HG02970 (cell line): ENCODE results near the gene ZNF646.

Source experiments
- ATAC-seq: cut with Tn5 transposase; IDR thresholded peaks from one replicate; pipeline ENCODE4 v1.9.1; 2021; ENCODE audit warnings: mild to moderate bottlenecking, moderate library complexity, moderate number of reproducible peaks; ENCODE audit not compliant: unreplicated experiment, low FRiP score

ZNF646 gene

DNA sequence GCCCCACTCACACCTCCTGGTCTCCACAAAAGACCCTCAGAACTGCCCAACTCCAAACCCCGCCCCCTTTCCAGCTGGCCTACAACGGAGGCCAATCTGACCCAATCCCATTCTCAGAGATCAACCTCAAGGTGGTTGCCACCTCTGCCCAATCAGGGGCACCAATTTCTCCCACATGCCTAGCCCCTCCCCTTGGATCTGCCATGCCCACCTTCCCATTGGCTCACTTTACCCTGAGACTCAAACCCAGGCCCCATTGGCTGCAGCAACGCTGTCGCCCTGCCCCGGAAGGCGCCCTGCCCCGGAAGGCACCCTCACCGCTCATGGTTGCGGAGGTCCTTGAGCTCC lies 10.8 kb upstream of the ZNF646 start:
- no peak for ATAC-seq

DNA sequence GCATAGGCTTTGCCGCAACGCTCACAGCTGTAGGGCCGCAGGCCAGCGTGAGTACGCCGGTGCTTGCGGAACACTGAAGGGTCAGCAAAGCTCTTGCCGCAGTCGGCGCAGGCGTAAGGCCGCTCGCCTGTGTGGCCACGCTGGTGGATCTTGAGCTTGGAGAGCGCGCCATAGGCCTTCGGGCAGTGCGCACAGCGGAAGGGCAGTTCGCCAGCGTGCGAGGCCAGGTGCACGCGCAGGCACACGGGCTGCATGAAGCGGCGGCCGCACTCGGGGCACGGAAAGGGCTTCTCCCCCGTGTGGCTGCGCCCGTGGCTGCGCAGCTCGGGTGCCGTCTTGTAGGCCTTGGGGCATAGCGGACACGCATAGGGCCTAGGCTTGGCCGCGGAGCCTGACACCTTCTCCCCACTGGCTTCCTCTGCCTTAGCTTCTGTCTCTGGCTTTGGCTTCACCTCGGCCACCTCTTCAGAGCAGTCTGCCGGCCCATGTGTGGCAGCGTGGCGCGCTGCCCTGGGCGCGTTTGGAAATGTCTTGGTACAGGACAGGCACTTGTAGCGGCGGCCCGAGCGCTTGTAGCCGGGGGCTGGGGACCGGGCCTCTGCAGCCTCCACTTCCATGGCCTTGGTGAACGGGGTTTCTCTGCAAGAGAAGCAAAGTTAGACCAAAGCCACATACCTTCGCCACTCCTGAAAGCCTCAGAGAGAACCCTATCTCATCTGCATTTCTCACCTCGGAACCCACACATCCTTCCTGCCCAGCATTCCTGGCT lies 10.2 kb upstream of the ZNF646 start:
- ATAC-seq: no peak

DNA sequence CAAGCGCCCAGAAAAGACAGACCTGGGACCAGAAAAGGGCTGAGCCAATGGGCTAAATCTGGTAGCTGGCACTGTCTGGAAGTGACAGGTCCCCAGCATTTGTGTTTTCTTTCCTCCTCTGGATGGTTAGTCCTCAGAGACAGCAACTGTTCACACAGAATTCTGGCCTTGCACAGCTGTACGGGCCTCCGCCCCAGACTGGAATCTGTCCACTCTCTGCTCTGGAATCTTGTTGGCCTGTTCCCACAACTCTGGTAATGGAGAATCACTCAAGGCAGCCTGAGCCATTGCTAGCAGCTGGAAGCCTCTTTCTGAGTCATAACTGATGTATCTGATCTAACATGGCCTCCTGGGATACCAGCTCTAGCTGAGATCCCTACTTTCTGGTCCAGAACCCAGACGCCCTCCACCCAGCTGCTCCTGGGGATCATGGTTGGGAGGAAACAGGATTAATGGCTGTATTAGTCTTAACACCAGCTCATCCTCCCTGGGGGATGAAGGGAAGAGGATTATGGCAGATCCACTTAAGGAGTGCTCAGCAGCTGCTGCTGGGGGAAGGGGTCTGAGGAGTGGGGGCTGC lies 9.2 kb upstream of the ZNF646 start:
- no peak for ATAC-seq

DNA sequence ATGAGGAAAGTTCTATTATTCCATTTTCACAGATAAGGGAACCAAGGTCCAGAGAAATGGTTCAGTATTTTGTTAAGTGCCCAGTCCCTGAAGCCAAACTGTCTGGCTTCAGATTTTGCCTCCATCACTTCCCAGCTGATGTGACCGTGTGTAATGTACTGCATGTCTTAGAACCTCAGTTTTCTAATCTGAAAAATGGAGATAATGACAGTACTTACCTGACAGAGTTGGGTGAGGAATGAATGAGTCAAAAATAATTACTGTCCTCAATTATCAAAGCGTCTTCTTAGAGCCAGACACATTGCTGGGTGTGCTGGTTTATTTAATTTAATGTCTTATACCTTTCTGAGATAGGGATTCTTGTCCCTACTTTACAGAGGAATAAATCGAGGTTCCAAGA lies 6.9 kb upstream of the ZNF646 start:
- no peak for ATAC-seq

DNA sequence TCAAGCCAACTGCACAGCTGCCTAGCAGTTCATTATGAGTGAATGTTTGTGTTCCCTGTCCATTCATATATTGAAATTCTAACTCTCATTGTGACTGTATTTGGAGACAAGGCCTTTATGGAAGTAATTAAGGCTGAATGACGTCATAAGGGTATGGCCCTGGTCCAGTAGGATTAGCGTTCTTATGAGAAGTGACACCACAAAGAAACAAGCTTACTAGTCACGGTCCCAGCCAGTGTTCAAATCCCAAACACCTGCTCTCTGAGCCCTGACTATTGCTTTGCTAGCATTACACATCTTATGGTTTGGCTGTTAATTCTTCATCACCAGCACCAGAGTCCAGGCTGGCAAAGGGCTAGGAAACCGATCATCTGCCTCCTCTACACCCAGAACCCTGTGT lies 2.4 kb upstream of the ZNF646 start:
- ATAC-seq: no peak

DNA sequence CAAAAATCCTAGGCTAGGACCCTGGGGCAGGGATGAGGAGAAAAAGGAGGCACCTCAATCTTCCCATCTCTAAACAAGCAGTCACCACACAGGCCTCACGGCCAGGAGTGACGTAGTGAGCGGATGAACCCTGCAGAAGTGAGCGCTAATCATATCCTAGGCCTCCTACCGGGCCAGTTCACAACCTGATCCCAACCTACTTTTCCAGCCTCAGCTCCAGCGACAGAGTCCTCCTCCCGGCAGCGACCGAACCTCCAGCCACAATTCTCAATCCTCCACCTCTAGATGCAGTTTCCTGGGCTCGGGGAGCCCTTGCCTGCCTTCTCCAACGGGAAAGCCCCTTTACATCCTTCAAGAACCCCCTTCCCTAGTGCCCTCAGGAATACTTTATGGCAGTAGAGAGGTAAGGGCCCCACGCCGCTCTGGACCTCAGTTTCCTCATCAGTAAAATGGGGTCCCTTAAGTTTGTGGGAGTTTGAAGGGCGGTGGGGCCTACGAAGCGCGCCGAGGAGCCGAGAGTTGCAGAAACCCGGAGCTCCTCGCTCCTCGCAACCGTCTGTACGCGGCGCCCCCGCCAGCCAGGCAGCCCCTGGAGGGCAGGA lies 1.6 kb upstream of the ZNF646 start:
- no peak for ATAC-seq

DNA sequence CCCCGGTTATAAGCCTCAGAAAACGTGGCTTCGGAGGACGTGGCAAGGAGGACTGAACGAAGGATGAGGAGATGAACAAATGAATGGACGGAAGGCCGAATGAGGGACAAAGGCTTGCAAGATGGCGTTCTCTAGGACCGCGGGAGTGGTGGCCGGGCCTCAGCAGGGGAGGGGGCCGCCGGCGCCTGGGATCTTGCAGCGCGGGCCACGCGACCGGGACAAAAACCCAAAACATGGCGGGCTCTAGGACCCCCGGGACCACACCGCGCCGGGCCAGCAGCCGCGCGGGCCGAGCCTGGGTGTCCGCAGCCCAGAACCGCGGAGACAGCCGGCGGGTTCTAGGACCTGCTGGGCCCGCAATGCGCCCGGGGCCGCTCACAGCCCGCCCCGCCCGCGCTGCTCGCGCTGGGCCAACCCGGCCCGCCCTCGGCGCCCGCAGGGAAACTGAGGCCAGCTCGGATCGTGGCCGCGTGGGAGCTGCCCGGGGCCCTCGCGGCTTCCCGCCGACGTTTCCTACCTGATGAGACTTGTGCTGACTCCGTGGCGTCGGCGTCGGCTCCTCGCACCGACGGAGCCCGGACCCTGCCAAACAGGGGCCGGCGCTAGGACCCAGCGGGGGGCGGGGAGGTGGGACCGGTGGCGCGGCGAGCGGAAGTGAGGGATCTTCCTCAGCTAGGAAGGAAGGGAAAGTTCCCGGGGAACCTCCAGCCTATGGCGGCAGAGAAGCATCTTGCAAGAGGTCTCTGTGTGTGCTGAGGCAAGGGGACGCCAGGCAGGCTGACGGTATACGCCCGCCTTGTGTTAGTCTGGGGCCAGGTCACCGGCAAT lies 866 bp upstream of the ZNF646 start:
- ATAC-seq: peak; percentile 50

DNA sequence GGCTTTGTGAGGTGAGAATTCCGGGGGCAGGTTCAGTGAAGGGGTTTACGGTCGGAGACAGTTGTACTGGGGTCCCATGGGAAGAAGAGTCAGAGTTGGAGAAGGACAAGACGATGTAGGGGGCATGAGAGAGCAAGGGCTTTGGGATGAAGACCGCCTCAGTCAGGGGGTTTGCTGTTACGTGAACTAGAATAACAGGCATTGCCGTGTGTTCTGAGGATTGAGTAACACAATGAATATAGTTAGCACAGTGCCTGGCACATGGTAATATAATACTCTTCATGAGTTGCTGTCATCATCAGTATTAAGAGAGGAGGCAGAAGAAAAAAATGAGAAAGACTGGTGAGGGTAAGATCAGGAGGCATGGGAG lies 577 bp downstream of the ZNF646 start:
- ATAC-seq: no peak

DNA sequence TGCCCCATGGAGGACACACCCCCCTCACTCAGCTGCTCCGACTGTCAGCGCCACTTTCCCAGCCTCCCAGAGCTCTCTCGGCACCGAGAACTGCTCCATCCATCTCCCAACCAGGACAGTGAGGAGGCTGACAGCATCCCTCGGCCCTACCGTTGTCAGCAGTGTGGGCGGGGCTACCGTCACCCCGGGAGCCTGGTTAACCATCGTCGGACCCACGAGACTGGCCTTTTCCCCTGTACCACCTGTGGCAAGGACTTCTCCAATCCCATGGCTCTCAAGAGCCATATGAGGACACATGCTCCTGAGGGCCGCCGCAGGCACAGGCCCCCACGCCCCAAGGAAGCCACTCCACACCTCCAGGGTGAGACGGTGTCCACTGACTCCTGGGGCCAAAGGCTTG lies 2.1 kb downstream of the ZNF646 start:
- ATAC-seq: no peak

DNA sequence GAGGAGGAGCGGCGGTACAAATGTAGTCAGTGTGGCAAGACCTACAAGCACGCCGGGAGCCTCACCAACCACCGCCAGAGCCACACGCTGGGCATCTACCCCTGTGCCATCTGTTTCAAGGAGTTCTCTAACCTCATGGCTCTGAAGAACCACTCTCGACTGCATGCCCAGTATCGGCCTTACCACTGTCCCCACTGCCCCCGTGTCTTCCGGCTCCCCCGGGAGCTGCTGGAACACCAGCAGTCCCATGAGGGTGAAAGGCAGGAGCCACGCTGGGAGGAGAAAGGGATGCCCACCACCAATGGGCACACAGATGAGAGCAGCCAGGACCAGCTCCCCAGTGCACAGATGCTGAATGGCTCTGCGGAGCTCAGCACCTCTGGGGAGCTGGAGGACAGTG lies 2.8 kb downstream of the ZNF646 start:
- no peak for ATAC-seq

DNA sequence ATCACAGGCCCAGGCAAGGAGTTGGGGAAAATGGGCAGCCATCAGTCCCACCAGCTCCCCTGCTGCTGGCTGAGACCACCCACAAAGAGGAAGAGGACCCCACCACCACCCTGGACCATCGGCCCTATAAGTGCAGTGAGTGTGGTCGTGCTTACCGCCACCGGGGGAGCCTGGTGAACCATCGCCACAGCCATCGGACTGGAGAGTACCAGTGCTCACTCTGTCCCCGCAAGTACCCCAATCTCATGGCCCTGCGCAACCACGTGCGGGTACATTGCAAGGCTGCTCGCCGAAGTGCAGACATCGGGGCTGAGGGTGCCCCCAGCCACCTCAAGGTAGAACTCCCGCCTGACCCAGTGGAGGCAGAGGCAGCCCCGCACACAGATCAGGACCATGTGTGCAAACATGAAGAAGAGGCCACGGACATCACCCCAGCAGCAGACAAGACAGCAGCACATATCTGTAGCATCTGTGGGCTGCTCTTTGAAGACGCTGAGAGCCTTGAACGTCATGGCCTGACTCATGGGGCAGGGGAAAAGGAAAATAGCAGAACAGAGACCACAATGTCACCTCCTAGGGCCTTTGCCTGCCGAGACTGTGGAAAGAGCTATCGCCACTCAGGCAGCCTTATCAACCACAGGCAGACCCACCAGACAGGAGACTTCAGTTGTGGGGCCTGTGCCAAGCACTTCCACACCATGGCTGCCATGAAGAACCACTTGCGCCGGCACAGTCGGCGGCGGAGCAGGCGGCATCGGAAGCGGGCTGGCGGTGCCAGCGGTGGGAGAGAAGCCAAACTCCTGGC lies 3.6 kb downstream of the ZNF646 start:
- no peak for ATAC-seq

DNA sequence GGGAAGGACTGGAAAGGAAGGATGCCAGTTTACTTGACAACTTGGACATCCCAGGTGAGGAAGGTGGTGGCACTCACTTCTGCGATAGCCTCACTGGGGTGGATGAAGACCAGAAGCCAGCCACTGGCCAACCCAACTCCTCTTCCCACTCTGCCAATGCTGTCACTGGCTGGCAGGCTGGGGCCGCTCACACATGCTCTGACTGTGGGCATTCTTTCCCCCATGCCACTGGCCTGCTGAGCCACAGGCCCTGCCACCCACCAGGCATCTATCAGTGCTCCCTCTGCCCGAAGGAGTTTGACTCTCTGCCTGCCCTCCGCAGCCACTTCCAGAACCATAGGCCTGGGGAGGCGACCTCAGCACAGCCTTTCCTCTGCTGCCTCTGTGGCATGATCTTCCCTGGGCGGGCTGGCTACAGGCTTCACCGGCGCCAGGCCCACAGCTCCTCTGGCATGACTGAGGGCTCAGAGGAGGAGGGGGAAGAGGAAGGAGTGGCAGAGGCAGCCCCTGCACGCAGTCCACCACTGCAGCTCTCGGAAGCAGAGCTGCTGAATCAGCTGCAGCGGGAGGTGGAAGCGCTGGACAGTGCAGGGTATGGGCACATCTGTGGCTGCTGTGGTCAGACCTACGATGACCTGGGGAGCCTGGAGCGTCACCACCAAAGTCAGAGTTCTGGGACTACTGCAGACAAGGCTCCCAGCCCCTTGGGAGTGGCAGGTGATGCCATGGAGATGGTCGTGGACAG lies 4.5 kb downstream of the ZNF646 start:
- ATAC-seq: no peak

DNA sequence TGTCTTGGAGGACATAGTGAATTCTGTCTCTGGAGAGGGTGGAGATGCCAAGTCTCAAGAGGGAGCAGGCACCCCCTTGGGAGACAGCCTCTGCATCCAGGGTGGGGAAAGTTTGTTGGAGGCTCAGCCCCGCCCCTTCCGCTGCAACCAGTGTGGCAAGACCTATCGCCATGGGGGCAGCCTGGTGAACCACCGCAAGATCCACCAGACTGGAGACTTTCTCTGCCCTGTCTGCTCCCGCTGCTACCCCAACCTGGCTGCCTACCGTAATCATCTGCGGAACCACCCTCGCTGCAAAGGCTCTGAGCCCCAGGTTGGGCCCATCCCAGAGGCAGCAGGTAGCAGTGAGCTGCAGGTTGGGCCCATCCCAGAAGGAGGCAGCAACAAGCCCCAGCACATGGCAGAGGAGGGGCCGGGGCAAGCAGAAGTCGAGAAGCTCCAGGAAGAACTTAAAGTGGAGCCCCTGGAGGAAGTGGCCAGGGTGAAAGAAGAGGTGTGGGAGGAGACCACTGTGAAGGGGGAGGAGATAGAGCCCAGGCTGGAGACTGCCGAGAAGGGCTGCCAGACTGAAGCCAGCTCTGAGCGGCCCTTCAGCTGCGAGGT lies 5.2 kb downstream of the ZNF646 start:
- no peak for ATAC-seq

DNA sequence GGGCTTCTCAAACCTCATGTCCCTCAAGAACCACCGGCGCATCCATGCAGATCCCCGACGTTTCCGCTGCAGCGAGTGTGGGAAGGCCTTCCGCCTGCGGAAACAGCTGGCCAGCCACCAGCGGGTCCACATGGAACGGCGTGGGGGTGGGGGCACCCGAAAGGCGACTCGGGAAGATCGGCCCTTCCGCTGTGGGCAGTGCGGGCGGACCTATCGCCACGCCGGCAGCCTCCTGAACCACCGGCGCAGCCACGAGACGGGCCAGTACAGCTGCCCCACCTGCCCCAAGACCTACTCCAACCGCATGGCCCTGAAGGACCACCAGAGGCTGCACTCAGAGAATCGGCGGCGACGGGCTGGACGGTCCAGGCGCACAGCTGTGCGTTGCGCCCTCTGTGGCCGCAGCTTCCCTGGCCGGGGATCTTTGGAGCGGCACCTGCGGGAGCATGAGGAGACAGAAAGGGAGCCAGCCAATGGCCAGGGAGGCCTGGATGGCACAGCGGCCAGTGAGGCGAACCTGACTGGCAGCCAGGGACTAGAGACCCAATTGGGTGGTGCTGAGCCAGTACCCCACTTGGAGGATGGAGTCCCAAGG lies 5.9 kb downstream of the ZNF646 start:
- ATAC-seq: no peak

DNA sequence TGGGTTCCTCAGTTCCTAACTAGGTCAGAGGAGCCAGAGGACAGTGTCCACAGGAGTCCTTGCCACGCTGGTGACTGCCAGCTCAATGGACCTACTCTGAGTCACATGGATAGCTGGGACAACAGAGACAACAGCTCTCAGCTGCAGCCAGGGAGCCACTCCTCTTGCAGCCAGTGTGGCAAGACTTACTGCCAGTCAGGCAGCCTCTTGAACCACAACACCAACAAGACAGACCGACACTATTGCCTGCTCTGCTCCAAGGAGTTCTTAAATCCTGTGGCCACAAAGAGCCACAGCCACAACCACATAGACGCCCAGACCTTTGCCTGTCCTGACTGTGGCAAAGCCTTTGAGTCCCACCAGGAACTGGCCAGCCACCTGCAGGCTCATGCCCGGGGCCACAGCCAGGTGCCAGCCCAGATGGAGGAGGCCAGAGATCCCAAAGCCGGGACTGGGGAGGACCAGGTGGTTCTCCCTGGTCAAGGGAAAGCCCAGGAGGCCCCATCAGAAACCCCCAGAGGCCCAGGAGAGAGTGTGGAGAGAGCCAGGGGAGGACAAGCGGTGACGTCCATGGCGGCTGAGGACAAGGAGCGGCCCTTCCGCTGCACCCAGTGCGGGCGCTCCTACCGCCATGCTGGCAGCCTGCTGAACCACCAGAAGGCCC lies 6.7 kb downstream of the ZNF646 start:
- no peak for ATAC-seq

DNA sequence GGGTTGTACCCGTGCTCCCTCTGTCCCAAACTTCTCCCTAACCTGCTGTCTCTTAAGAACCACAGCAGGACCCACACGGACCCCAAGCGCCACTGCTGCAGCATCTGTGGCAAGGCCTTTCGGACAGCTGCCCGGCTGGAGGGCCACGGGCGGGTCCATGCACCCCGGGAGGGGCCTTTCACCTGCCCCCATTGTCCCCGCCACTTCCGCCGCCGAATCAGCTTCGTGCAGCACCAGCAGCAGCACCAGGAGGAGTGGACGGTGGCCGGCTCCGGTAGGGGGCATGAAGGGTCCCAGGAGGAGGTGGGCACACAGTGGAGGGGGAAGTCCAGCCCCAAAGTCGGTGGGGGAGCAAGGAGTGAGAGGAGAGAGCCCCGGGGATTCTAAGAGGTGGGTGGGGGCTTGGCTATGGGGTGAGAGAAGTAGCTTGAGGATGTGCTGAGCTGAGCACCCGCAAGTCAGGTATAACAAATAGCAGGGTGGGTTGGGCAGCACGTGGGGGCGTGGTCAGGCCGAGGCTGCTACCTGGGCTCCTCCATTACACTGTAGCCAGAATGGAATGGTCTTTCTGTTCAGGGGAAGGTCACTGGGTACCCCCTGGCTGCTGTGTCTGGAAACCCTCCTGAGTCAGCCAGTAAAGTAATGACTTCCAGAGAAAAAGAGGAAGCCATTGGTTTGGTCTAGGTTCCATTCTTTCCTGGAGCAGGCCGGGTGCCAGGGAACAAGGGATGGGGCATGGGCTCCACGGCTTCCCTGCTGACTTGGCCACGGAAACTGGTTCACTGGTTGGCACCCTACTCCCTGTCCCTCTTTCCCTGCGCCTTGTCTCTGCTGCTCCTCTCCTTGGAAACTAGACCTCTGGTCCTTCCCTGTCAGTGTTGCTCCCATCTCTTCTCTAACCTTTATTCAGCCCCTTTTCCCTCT lies 7.5 kb downstream of the ZNF646 start:
- no peak for ATAC-seq

DNA sequence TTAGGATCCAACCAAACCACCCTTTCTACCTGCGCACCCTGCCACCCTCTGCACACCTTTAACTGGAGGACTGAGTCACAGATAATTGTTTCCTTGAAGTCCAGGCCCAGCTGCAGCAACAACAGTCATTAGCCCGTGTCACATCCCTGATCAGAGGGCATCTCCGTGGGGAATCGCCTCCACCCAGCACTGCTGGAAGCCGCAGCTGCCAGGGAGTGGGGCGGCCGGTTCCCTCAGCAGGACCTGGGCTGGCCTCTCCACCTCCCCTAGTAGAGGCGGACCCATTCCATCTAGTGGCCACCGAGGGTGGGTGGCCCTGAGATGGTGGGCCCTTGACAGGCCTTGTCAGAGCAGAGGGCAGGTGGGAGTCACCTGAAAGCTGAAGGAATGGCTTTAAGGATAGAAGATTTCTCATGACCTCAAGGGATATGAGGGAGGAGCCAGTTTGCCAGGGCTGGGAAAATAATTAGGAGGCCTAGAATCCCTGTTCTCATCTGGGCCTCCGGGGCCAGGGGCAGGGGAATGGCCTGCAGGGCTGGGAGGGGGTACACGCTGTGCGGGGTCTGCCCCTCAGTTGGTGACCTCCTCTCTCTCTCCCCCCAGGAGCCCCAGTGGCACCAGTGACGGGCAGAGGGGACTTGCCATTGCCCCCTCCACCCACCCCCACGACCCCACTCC lies 8.3 kb downstream of the ZNF646 start:
- no peak for ATAC-seq
